Activated CD4-positive, CD25-positive, alpha-beta regulatory T cell treated with anti-CD3 and anti-CD28 coated beads, Interleukin-2, amount 50 U/mL, for 16 hours (primary cell): Measurements from ENCODE around the gene RAB35.
"Not testable (repeated sequence)": the region's sequence is repeated elsewhere in the genome, so short reads cannot be mapped to it uniquely, and the experiment has no call there.

Experiments used
- DNase-seq: peaks from one replicate; pipeline ENCODE4 v3.0.0-alpha.2; 2020; ENCODE audit warnings: low read depth, low spot score

The RAB35 gene

DNA sequence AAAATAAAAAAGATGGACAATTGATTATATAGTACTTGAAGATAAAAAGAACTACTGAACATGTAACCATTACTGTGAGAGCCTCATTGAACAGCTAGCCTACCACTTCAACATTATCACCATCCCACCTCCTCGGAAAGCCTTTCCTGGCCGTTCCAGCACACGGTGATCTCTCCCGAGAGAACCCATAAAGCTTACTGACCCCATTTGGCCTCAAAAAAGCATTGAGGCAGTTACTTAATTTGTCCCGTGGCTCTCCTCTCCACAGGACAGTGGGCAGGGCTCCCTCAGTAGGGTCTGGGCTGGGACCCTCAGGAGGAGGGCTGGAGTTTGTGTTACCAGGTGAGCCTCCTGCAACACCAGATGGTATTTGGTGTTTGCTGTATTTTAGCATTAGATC is 55.8 kb downstream of the RAB35 start:
- no peak for DNase-seq

DNA sequence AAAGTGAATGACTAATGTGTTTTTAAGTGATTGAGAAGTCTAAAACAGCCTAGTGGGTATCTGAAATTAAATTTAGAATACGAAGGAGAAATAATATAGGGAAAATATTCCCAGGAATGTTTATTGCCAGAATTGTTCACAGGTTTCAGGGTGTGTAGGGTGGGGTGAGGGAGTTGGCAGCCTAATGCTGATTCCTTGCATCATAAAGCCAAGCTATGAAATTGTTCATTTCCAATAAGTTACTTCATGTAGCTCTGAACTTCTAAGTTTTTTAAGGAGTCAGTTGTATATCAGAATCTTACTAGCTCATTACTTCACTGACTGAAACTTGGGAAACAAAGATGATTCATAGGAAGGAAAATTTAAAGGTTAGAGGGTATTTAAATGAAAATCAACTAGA is 56.4 kb downstream of the RAB35 start:
- DNase-seq: no peak

DNA sequence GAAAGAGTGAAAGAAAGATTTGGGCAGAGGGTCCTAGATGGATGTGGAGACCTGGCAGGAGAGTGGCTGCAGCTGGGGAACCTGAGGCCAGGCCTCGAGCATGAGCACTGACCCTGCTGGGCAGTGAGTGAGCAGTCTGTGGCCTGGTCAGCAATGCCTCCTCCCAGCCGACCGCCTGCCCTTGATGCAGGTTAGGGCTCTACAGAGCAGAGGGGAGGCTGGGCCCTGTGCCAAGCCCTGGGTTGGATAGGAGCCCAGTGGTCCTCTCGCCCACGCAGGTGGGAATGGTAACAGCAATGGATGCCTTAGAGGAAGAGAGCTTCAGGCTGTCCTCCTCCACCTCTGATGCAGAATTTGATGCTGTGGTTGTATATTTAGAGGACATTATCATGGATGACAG is 59.8 kb downstream of the RAB35 start:
- no peak for DNase-seq

DNA sequence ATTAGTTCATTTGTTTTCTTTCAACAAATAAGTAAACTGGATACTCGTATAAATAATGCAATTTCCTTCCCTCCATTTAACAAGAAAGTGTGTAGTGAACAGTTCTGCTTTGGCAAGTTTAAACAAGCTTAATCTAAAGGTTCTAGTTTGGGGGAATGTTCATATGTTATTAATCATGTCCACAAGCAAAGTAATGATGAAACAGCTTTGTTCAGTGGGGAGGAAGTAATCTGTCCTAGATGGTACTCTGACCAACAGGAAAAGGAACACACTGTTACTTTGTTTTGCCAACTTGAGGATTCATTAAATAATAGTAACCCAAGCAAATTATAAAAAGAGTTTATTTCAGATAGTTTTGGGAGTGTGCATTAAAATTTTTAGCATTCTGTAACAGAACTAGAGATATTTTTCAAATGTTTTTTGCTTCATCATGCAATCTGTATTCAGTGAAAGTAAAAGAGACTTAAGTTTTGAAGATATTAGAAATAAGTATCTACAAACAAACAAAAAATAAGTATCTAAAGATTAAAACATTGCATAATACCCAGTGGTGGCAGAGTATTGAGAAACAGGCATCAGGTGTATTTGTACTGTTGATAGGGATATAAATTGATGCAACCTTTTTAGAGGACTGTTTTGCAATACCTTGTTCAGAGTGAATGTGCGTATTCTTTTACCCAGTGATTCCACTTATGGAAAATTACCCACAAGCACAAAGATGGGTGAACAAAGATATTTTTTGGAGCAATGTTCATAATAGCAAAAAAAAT is 61.1 kb downstream of the RAB35 start:
- no peak for DNase-seq

DNA sequence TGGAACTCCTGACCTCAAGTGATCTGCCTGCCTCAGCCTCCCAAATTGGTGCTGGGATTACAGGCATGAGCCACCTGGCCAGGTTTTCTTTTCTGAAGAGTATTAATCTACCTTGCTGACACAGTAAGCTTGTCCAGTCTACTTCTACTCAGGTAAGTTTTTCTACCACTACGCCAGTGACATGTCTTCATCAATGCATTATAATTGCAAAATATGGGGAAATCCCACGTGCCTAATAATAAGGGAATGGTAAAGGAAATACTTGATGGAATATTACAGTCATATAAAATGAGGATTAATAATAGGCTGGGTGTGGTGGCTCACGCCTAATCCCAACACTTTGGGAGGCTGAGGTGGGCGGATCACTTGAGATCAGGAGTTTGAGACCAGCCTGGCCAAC is 62.3 kb downstream of the RAB35 start:
- DNase-seq: no peak

DNA sequence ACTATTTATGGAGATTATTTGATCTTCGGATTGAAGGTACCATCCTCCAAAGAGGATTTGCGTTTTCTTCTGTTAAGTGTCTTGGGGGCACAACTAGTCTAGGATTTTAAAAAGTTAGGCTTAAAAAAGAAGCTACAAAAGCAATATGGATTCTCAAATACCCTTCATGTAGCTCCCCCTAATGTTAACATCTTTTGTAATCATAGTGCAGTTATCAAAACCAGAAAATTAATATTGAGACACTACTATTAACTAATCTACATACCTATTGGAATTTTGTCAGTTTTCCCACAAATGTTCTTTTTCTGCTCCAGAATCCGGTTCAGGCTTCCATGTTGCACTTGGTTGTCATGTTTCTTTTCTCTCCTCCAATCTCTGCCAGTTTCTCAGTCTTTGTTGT is 65.0 kb downstream of the RAB35 start:
- DNase-seq: no peak

DNA sequence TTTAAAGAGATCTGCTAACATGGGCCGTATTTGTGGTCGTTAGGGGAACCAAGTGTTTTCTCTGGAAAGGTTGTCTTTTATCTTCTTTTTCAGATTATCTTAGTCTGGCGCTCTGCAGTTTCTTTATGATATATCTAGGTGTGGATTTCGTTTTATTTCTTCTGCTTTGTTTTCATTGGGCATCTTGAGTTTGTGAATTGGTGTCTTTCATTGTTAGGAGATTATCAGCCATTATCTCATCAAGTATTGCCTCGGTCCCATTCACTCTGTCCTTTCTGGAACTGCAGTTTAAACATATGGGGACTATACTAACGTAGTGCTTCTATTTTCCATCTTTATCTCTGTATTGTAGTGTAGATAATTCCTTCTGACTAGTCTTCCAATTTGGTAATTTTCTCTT is 67.1 kb downstream of the RAB35 start:
- DNase-seq: no peak

DNA sequence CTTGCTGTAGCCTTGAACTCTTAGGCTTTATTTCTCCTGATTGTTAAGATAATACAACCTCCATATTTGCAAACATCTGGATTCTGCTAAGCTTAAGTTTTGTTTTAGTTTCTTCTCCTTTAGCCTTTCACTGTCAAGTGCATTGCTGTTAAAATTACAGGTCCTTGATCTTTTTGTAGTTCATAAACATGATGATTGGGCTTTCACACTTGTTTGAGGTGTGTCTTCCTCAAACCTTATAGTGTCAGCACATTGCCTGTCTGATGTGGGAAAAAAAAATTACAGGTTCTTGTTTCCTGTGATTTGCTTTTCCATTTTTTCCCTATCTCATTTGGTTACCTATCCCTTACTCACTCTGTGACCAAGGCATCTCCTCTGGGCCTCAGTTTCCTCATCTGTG is 68.3 kb downstream of the RAB35 start:
- DNase-seq: no peak

DNA sequence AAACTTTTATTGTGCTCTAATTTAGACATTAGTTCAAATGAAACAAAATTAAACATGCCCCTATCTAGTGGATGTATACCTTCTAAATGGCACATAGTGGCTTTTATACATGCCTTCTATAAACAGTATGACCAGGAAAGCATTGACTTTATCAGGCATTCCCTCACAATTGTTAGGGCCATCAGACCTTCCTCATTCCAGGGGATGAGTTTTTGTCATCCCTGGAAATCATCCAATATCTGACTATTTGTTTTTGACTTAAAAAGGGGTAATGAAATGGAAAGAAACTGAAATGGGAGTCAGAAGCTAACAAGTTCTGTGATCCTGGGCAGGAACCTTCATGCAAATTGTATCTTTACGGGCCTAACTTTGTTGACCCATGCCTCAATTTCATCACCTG is 69.5 kb downstream of the RAB35 start:
- DNase-seq: no peak

DNA sequence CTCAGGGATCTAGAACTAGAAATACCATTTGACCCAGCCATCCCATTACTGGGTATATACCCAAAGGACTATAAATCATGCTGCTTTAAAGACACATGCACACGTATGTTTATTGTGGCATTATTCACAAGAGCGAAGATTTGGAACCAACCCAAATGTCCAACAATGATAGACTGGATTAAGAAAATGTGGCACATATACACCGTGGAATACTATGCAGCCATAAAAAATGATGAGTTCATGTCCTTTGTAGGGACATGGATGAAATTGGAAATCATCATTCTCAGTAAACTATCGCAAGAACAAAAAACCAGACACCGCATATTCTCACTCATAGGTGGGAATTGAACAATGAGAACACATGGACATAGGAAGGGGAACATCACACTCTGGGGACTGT is 71.2 kb downstream of the RAB35 start:
- not testable (repeated sequence) for DNase-seq
